GM13976 (cell line): ENCODE results near the gene KDM4B.

Source experiments
- DNase-seq: peaks from one replicate; pipeline ENCODE4 v3.0.0; 2012; ENCODE audit warnings: low spot score
- in situ Hi-C: fragments of 300-500 bp; cut with MboI; formaldehyde crosslinking; loops from one replicate; pipeline ENCODE4 v1.12.0; 2022; ENCODE audit warnings: low sequenced_read_pairs, mixed read lengths, inconsistent platforms; ENCODE audit not compliant: unreplicated experiment
- TF ChIP-seq, protein P1 (sequence below): IDR thresholded peaks from 2 replicates; pipeline ENCODE4 v1.5.1; 2012; ENCODE audit warnings: borderline replicate concordance, mild to moderate bottlenecking; ENCODE audit not compliant: insufficient read depth; ENCODE audit errors: extremely low read depth, missing control alignments, control extremely low read depth

Gene KDM4B

DNA sequence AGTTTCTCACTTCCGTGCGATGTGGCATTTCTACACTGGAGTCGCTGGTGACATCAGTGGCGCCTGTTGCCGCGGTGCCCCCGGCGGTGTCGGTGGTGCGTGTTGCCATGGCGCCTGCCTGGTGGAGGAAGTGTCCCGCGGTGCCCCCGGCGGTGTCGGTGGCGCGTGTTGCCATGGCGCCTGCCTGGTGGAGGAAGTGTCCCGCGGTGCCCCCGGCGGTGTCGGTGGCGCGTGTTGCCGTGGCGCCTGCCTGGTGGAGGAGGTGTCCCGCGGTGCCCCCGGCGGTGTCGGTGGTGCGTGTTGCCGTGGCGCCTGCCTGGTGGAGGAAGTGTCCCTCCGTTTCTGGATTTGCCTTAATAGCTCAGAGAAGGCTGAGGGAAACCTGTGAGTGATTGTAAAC, 127.6 kb downstream of the KDM4B start:
- no peak for DNase-seq
- in situ Hi-C loops = no loop called here
- TF ChIP-seq, protein P1, sequence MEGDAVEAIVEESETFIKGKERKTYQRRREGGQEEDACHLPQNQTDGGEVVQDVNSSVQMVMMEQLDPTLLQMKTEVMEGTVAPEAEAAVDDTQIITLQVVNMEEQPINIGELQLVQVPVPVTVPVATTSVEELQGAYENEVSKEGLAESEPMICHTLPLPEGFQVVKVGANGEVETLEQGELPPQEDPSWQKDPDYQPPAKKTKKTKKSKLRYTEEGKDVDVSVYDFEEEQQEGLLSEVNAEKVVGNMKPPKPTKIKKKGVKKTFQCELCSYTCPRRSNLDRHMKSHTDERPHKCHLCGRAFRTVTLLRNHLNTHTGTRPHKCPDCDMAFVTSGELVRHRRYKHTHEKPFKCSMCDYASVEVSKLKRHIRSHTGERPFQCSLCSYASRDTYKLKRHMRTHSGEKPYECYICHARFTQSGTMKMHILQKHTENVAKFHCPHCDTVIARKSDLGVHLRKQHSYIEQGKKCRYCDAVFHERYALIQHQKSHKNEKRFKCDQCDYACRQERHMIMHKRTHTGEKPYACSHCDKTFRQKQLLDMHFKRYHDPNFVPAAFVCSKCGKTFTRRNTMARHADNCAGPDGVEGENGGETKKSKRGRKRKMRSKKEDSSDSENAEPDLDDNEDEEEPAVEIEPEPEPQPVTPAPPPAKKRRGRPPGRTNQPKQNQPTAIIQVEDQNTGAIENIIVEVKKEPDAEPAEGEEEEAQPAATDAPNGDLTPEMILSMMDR = no peak

DNA sequence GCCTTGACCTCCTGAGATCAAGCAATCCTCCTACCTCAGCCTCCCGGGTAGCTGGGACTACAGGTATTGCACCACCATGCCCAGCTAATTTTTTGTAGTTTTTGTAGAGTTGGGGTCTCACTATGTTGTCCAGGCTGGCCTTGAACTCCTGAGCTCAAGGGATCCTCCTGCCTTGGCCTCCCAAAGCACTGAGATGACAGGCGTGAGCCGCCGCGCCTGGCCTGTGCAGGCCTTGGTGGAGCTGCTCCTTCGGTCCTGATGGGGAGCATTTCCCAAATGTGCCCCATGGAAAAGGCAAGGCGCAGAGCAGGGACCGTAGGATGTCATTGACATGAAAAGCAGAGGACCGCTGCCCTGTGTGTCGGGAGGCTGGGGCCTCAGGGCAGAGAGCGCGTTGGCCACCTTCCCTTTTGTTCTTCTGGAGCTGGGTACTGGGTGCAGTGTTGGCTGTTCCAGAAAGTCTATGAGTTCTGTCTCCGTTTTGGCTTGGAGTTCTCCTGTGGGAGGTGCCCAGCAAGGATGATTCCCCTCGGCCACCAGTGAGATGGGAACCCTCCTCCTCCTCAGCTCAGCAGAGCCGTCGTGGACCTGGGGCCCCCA, 128.5 kb downstream of the KDM4B start:
- TF ChIP-seq, protein P1 = no peak
- no peak for DNase-seq
- in situ Hi-C loops = no loop called here

DNA sequence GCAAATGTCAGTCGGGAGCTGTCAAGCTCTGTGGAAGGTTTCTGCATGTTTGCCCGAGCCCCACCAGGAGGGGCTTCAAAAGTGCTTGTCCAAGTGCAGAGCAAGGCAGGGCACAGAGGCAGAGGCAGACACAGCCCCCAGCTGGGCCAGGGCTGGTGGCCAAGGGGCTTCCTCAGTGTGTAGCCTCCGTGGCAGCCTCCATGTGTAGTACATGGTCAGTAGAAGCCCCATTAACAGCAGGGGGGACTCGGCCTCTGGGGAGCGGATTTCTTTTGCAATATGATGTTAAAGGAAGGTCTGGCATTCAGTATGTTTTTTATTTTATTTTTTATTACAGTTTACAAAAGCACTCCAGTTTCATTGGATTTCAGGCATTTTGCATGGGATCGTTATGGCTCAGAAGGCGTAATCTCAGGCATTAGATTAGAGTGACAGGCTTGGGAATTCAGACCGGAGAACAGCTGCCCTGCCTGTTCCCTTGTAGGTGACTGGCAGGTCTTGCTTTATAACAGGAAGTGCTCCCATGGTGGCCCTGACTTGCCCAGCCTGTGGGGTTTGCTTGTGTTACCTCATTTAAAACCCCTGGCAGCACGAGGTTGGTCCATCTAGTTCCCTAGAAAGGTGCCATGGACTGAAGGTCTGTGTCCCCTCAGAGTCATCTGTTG, 129.2 kb downstream of the KDM4B start:
- in situ Hi-C loops = no loop called here
- TF ChIP-seq, protein P1 = no peak
- no peak for DNase-seq

DNA sequence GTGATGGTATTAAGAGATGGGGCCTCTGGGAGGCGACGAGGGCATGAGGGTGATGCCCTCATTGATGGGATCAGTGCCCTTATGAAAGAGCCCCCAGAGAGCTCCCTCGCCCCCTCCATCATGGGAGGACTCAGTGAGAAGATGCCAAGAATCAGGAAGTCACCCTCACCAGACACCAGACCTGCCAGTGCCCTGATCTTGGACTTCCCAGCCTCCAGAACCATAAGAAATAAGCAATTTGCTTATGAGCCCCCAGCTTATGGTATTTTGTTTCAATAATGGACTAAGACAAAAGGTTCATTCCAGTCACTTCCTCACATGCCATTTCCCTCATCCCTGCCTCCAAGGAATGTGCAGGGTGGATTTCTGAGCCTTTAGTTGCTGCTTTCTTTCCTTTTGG, 129.7 kb downstream of the KDM4B start:
- TF ChIP-seq, protein P1 = no peak
- DNase-seq = no peak
- in situ Hi-C loops = no loop called here

DNA sequence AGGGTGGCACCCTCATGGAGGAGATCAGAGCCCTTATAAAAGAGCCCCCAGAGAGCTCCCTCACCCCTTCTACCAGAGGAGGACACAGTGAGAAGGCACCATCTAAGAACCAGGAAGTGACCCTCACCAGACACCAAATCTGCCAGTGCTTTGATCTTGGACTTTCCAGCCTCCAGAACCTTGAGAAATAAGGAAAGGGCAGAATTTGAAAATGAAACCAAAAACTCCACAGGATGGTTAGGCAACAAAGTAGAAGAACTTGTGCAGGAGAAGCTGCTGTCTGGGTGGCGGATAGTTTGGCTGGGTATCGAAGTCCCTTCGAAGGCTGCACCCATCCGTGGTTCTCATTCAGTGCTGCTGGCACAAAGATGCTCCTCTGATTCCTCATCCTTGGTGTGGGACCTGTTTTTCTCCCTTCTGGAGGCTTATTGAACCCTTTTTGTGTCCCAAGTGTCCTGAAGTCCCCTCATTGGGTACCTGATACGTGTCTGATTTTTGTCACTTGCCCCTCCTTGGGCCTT, 130.8 kb downstream of the KDM4B start:
- DNase-seq = no peak
- TF ChIP-seq, protein P1 = no peak
- in situ Hi-C loops = no loop called here

DNA sequence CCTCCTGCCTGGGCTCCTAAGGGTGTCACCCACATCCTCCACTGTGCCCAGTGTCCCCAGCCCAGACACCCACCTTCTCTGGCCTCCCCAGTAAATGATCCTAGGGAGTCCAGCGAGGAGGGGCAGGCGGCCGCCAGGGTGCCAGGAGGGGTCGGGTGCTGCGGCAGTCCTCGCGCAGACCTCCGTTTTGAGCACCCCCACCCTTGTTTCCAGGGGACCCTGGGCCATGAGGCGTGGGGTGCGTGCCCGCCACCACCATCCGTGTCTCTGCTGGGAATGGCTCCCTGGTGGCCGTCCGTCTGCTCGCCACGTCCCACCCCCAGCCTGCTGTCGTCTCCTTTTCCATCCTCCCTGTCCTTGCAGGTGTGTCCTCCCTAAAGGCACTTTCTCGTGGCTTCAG, 133.0 kb downstream of the KDM4B start:
- in situ Hi-C loops = no loop called here
- DNase-seq = no peak
- TF ChIP-seq, protein P1 = no peak

DNA sequence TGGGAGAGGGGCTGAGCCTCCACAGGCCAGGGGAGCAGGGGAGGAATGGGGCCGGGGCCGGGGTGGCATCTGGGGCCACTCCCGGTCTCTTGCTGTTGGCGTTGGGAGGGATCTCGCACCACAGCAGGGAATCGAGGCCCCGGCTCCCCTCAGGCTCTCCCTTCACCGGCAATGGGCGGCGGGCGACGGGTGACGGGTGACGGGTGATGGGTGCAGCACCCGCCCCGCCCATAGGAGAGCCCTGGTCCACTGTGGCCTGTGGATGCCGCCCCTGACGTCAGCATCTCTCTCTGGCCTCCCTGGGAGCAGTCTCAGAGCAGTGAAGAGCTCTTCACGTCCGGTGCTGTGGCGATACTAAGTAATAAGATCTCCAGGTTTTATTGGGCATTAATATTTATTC, 133.6 kb downstream of the KDM4B start:
- no peak for DNase-seq
- in situ Hi-C loops = no loop called here
- TF ChIP-seq, protein P1 = no peak
